Measurements from ENCODE around the gene RDX.
A peak's percentile ranks its signal among the peaks of the same experiment; 100 is the strongest.

RDX gene

GRCh38 chr11:110296226-110297075, at the start of gene RDX:
RDX (minus strand) TSS chr11:110296614; CDS start chr11:110279692, 16,922 bp downstream.
- ATAC-seq (ENCODE audit: insufficient read depth, low read depth) (peak; percentile 71), DNase-seq (peak; percentile 24)
- TF ChIP-seq, protein P1, sequence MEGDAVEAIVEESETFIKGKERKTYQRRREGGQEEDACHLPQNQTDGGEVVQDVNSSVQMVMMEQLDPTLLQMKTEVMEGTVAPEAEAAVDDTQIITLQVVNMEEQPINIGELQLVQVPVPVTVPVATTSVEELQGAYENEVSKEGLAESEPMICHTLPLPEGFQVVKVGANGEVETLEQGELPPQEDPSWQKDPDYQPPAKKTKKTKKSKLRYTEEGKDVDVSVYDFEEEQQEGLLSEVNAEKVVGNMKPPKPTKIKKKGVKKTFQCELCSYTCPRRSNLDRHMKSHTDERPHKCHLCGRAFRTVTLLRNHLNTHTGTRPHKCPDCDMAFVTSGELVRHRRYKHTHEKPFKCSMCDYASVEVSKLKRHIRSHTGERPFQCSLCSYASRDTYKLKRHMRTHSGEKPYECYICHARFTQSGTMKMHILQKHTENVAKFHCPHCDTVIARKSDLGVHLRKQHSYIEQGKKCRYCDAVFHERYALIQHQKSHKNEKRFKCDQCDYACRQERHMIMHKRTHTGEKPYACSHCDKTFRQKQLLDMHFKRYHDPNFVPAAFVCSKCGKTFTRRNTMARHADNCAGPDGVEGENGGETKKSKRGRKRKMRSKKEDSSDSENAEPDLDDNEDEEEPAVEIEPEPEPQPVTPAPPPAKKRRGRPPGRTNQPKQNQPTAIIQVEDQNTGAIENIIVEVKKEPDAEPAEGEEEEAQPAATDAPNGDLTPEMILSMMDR (IDR thresholded peaks at IDR 0.05; ENCODE audit: borderline replicate concordance, extremely low read depth, low read length, poor library complexity, severe bottlenecking) = no peak
- TF ChIP-seq EZH2 (IDR thresholded peaks at IDR 0.05; ENCODE audit: borderline replicate concordance, low read depth, low read length, severe bottlenecking) = no peak
- Histone ChIP-seq H3K79me2 (ENCODE audit: insufficient read depth, low read length) (no peaks in the 10 kb centered on the region), H3K4me2 (ENCODE audit: insufficient read depth, low read length) (peak within 1 kb of the TSS; percentile 50), H3K36me3 (ENCODE audit: insufficient read depth, low read length) (no peaks in the 10 kb centered on the region), H3K27me3 (ENCODE audit: insufficient read depth, low read length, poor library complexity) (peaks cover 32% of the 10 kb centered on the region), H3K4me3 (ENCODE audit: low read depth in 1 of 2, low read length in 2 of 2) (peak within 1 kb of the TSS in 1 of 2 experiments; percentile 43; a peak in 2 of 4 replicates), H3K4me1 (ENCODE audit: insufficient read depth, low read length) (peaks cover 3% of the 10 kb centered on the region; the same call in 1 of the 2 replicates), H2AFZ (ENCODE audit: low read depth, low read length) (peak within 1 kb of the TSS; percentile 39; the same call in 1 of the 2 replicates), H3K9ac (ENCODE audit: low read depth, low read length) (peak within 1 kb of the TSS; percentile 30; the same call in 1 of the 2 replicates), H3K9me3 (ENCODE audit: insufficient read depth, low read length, severe bottlenecking) (no peaks in the 10 kb centered on the region), H4K20me1 (ENCODE audit: insufficient read depth, low read length) (no peaks in the 10 kb centered on the region), H3K27ac (ENCODE audit: low read length) (no peak within 1 kb of the TSS)

- Histone ChIP-seq H3K36me3 (ENCODE audit: insufficient read depth, low read length) (no peaks in the 10 kb centered on the region), H3K9me3 (ENCODE audit: insufficient read depth, low read length, severe bottlenecking) (no peaks in the 10 kb centered on the region), H3K9ac (ENCODE audit: low read depth, low read length) (no peak overlapping the region), H3K4me3 (ENCODE audit: low read depth in 1 of 2, low read length in 2 of 2) (no peak overlapping the region), H3K4me1 (ENCODE audit: insufficient read depth, low read length) (no peaks in the 10 kb centered on the region), H4K20me1 (ENCODE audit: insufficient read depth, low read length) (no peaks in the 10 kb centered on the region), H2AFZ (ENCODE audit: low read depth, low read length) (no peak overlapping the region), H3K79me2 (ENCODE audit: insufficient read depth, low read length) (no peaks in the 10 kb centered on the region), H3K4me2 (ENCODE audit: insufficient read depth, low read length) (no peak overlapping the region), H3K27ac (ENCODE audit: low read length) (no peak overlapping the region), H3K27me3 (ENCODE audit: insufficient read depth, low read length, poor library complexity) (no peaks in the 10 kb centered on the region)
- ATAC-seq (ENCODE audit: insufficient read depth, low read depth) (no peak), DNase-seq (no peak)
- TF ChIP-seq, protein P1 (IDR thresholded peaks at IDR 0.05; ENCODE audit: borderline replicate concordance, extremely low read depth, low read length, poor library complexity, severe bottlenecking) = no peak
- no peak for TF ChIP-seq EZH2 (IDR thresholded peaks at IDR 0.05; ENCODE audit: borderline replicate concordance, low read depth, low read length, severe bottlenecking)
These were observed 49.3 kb upstream of the RDX start for GRCh38 chr11:110345743-110346142.

DNA sequence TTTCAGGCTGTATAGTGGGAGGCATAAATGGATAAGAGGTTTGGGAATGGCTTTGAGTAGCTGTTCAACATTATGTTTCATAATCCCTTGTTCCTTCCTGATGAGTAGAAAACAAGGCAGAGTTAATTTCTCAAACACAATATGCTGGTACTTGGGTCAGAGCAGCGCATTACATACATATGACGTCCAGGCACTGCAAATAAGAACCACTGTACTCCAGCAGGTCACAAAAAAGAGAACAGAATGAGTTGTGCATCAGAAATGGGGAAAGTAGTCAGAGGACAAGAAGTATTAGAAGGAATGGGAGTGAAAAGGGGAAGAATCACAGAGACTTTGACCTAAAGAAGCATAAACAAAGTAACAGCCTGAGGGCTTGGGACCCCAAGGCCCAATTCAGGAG, 44.0 kb upstream of the RDX start:
- Histone ChIP-seq H3K79me2 (ENCODE audit: insufficient read depth, low read length) (no peaks in the 10 kb centered on the region), H3K9me3 (ENCODE audit: insufficient read depth, low read length, severe bottlenecking) (no peaks in the 10 kb centered on the region), H3K4me3 (ENCODE audit: low read depth in 1 of 2, low read length in 2 of 2) (no peak overlapping the region), H2AFZ (ENCODE audit: low read depth, low read length) (no peak overlapping the region), H4K20me1 (ENCODE audit: insufficient read depth, low read length) (no peaks in the 10 kb centered on the region), H3K4me1 (ENCODE audit: insufficient read depth, low read length) (no peaks in the 10 kb centered on the region), H3K27ac (ENCODE audit: low read length) (no peak overlapping the region), H3K4me2 (ENCODE audit: insufficient read depth, low read length) (no peak overlapping the region), H3K9ac (ENCODE audit: low read depth, low read length) (no peak overlapping the region), H3K36me3 (ENCODE audit: insufficient read depth, low read length) (no peaks in the 10 kb centered on the region), H3K27me3 (ENCODE audit: insufficient read depth, low read length, poor library complexity) (no peaks in the 10 kb centered on the region)
- ATAC-seq (ENCODE audit: insufficient read depth, low read depth) (no peak), DNase-seq (no peak)
- TF ChIP-seq EZH2 (IDR thresholded peaks at IDR 0.05; ENCODE audit: borderline replicate concordance, low read depth, low read length, severe bottlenecking) = no peak
- TF ChIP-seq, protein P1 (IDR thresholded peaks at IDR 0.05; ENCODE audit: borderline replicate concordance, extremely low read depth, low read length, poor library complexity, severe bottlenecking) = no peak

Data from DND-41 (cell line).